HEK293 (cell line): ENCODE measurements around the gene PRELID3B.
A peak's percentile ranks its signal among the peaks of the same experiment; 100 is the strongest.

Experiments used
- CTCF ChIA-PET: fragments of 350-600 bp; formaldehyde crosslinking; extraction: SDS; loops from one replicate; lab custom pipeline; 2021; ENCODE audit warnings: antibody characterized with exemption; lab: Yijun Ruan, JAX
- POLR2A ChIA-PET: fragments of 300-600 bp; formaldehyde crosslinking; extraction: SDS; loops from one replicate; lab custom pipeline; 2020; ENCODE audit warnings: antibody characterized with exemption, inconsistent platforms; lab: Yijun Ruan, JAX
- H3K27ac ChIP-seq: fragments of 200-500 bp; sonication (Bioruptor generic); 2 replicates; pipeline ENCODE4 v1.5.1; 2014; ENCODE audit warnings: low read depth, low read length, control low read depth, inconsistent platforms; ENCODE audit errors: extremely low read depth
- H3K36me3 ChIP-seq, 2 experiments: fragments of 200-500 bp in 1 of 2; sonication (Bioruptor generic) in 1 of 2; 1 replicate in 1 of 2; 2 replicates in 1 of 2; pipeline ENCODE4 v1.5.1; 2014 to 2017; ENCODE audit warnings: inconsistent platforms in 2 of 2, low read length in 2 of 2; ENCODE audit not compliant: control insufficient read depth in 2 of 2, insufficient read depth in 1 of 2
- H3K4me1 ChIP-seq: fragments of 200-500 bp; sonication (Bioruptor generic); 2 replicates; pipeline ENCODE4 v1.5.1; 2014; ENCODE audit warnings: mild to moderate bottlenecking, low read length, inconsistent platforms; ENCODE audit not compliant: control insufficient read depth, insufficient read depth
- H3K4me3 ChIP-seq: 2 replicates; pipeline ENCODE4 v1.5.1; 2011; ENCODE audit warnings: low read depth, mild to moderate bottlenecking, control low read depth, low read length, moderate library complexity
- H3K9me3 ChIP-seq: fragments of 200-500 bp; sonication (Bioruptor generic); 2 replicates; pipeline ENCODE4 v1.5.1; 2014; ENCODE audit warnings: low read depth, low read length, inconsistent platforms; ENCODE audit not compliant: control insufficient read depth, insufficient read depth
- HOXD13 ChIP-seq: sonication (generic); formaldehyde crosslinking; IDR thresholded peaks from 2 replicates; pipeline ENCODE4 v1.8.0; 2022; ENCODE audit warnings: missing genetic modification reagents, borderline replicate concordance
- OSR2 ChIP-seq: fragments of 450-650 bp; formaldehyde crosslinking; IDR thresholded peaks from 2 replicates; pipeline ENCODE4 v1.5.1; 2016; ENCODE audit warnings: missing biosample characterization, missing genetic modification characterization
- PRDM1 ChIP-seq: fragments of 450-650 bp; formaldehyde crosslinking; IDR thresholded peaks from 2 replicates; pipeline ENCODE4; 2016; ENCODE audit warnings: missing biosample characterization, missing genetic modification characterization
- PRDM10 ChIP-seq: fragments of 450-650 bp; formaldehyde crosslinking; IDR thresholded peaks from 2 replicates; pipeline ENCODE4 v1.5.1; 2016; ENCODE audit warnings: missing biosample characterization, missing genetic modification characterization
- PRDM2 ChIP-seq: fragments of 450-650 bp; formaldehyde crosslinking; IDR thresholded peaks from 2 replicates; pipeline ENCODE4 v1.5.1; 2016; ENCODE audit warnings: missing biosample characterization, missing genetic modification characterization, borderline replicate concordance
- REPIN1 ChIP-seq: fragments of 450-650 bp; formaldehyde crosslinking; IDR thresholded peaks from 2 replicates; pipeline ENCODE4 v1.5.1; 2017; ENCODE audit warnings: missing biosample characterization, missing genetic modification characterization, low read depth
- SCRT2 ChIP-seq: fragments of 450-650 bp; formaldehyde crosslinking; IDR thresholded peaks from 2 replicates; pipeline ENCODE4 v1.5.1; 2016; ENCODE audit warnings: missing biosample characterization, missing genetic modification characterization
- SP7 ChIP-seq: fragments of 450-650 bp; formaldehyde crosslinking; IDR thresholded peaks from 2 replicates; pipeline ENCODE4 v1.5.1; 2016; ENCODE audit warnings: missing biosample characterization, missing genetic modification characterization
- ZBTB21 ChIP-seq: fragments of 450-650 bp; formaldehyde crosslinking; IDR thresholded peaks from 2 replicates; pipeline ENCODE4 v1.5.1; 2017; ENCODE audit warnings: missing biosample characterization, missing genetic modification characterization
- ZIC2 ChIP-seq: fragments of 450-650 bp; formaldehyde crosslinking; IDR thresholded peaks from 2 replicates; pipeline ENCODE4 v1.5.1; 2016; ENCODE audit warnings: missing biosample characterization, missing genetic modification characterization
- ZNF202 ChIP-seq: fragments of 450-650 bp; formaldehyde crosslinking; IDR thresholded peaks from 2 replicates; pipeline ENCODE4 v1.5.1; 2016; ENCODE audit warnings: missing biosample characterization, missing genetic modification characterization, borderline replicate concordance
- ZNF433 ChIP-seq: fragments of 450-650 bp; formaldehyde crosslinking; IDR thresholded peaks from 2 replicates; pipeline ENCODE4 v1.5.1; 2016; ENCODE audit warnings: missing biosample characterization, missing genetic modification characterization, low read depth
- ZNF449 ChIP-seq: fragments of 450-650 bp; formaldehyde crosslinking; IDR thresholded peaks from 2 replicates; pipeline ENCODE4 v1.5.1; 2017; ENCODE audit warnings: missing biosample characterization, mild to moderate bottlenecking, missing genetic modification characterization, moderate library complexity
- ZNF549 ChIP-seq: fragments of 450-650 bp; IDR thresholded peaks from 2 replicates; pipeline ENCODE4 v1.5.1; 2018; ENCODE audit warnings: missing biosample characterization, missing genetic modification characterization, mild to moderate bottlenecking, inconsistent platforms, moderate library complexity
- ZNF555 ChIP-seq: fragments of 450-650 bp; formaldehyde crosslinking; conservative IDR thresholded peaks from 2 replicates; pipeline ENCODE4 v1.5.1; 2017; ENCODE audit warnings: missing biosample characterization, mild to moderate bottlenecking, missing genetic modification characterization, inconsistent platforms
- ZNF777 ChIP-seq: fragments of 450-650 bp; formaldehyde crosslinking; IDR thresholded peaks from 2 replicates; pipeline ENCODE4 v1.5.1; 2017; ENCODE audit warnings: missing biosample characterization, missing genetic modification characterization, borderline replicate concordance
- ZSCAN4 ChIP-seq: fragments of 450-650 bp; formaldehyde crosslinking; IDR thresholded peaks from 2 replicates; pipeline ENCODE4 v1.5.1; 2017; ENCODE audit warnings: missing biosample characterization, missing genetic modification characterization

The PRELID3B gene

GRCh38 chr20:59022754-59023153 is 19.8 kb downstream of the PRELID3B start:
- ChIA-PET POLR2A (interaction anchor here (0.7 to 2.0 kb wide), 3 partner anchors 9 to 115 kb away, joined by 4 to 10 read pairs (median 6); partner anchors contain the start of gene ATP5F1E), CTCF (interaction anchor here (0.6 to 1.6 kb wide), 2 partner anchors 9 to 152 kb away, joined by 3 to 4 read pairs; no protein-coding TSS in a partner anchor)
- no peaks in the 10 kb centered on the region for H3K9me3 ChIP-seq
- H3K36me3 ChIP-seq: peaks cover 7 to 52% of the 10 kb centered on the region in 2 experiments
- no peak overlapping the region for H3K27ac ChIP-seq
- H3K4me3 ChIP-seq: no peak overlapping the region
- H3K4me1 ChIP-seq: no peaks in the 10 kb centered on the region
- TF ChIP-seq ZNF202 (tag by site-specific recombination) (no peak), ZSCAN4 (no peak), ZNF555 (tag by site-specific recombination) (no peak), ZNF549 (tag by site-specific recombination) (no peak), PRDM2 (tag by site-specific recombination) (no peak), ZNF433 (tag by site-specific recombination) (no peak), ZNF449 (tag by site-specific recombination) (no peak), ZBTB21 (tag by site-specific recombination) (no peak), SCRT2 (tag by site-specific recombination) (no peak), ZNF777 (no peak)
- TF ChIP-seq, all 188 proteins: peak for 0

- Histone ChIP-seq H3K36me3 (peaks cover 3 to 35% of the 10 kb centered on the region in 2 experiments; a peak in 2 of 3 replicates), H3K9me3 (no peaks in the 10 kb centered on the region), H3K4me1 (no peaks in the 10 kb centered on the region), H3K4me3 (no peak overlapping the region), H3K27ac (no peak overlapping the region)
- POLR2A ChIA-PET: interaction anchor here (0.5 to 1.9 kb wide), 2 partner anchors 11 to 39 kb away, joined by 3 to 9 read pairs; partner anchors contain the start of gene ATP5F1E
- CTCF ChIA-PET: interaction anchor here (0.6 to 0.8 kb wide), 2 partner anchors 453 to 474 kb away, joined by 3 read pairs; no protein-coding TSS in a partner anchor
- peak; percentile 28; the same call in 1 of the 2 replicates for TF ChIP-seq PRDM10 (tag by site-specific recombination)
- peak; percentile 33; the same call in 1 of the 2 replicates for TF ChIP-seq PRDM1
- no peak for TF ChIP-seq REPIN1 (tag by site-specific recombination)
- TF ChIP-seq SP7: peak; percentile 78
- peak; percentile 34 for TF ChIP-seq OSR2 (tag by site-specific recombination)
- no peak for TF ChIP-seq HOXD13 (CRISPR knock-in tag)
- peak; percentile 11; the same call in 1 of the 2 replicates for TF ChIP-seq ZIC2 (tag by site-specific recombination)
Measured at GRCh38 chr20:59020938-59021551, 21.5 kb downstream of the PRELID3B start.
